GM19452 (cell line): ENCODE results near the gene COQ10A.
A peak's percentile ranks its signal among the peaks of the same experiment; 100 is the strongest.

Source experiments
- ATAC-seq: cut with Tn5 transposase; IDR thresholded peaks from one replicate; pipeline ENCODE4 v1.9.1; 2021; ENCODE audit not compliant: unreplicated experiment

COQ10A gene

DNA sequence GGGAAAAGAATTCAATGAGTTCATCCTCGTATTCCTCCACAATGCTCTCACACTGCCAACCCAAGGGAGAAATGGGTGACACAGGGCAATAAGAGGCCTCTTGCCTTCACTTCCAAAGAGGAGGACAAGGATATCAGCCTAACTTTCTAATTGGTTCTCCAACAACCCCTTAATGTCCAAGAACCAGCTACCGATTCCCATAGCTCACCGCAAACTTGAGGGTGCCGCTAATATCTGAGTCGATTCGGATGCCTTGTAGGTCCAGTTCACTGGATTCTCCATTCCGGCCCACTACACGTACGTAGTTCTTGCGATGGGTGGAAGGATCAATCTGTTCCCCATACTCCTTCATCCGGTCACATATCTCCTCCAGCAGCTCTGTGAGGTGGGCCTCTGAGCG, 44.3 kb downstream of the COQ10A start:
- ATAC-seq = no peak

DNA sequence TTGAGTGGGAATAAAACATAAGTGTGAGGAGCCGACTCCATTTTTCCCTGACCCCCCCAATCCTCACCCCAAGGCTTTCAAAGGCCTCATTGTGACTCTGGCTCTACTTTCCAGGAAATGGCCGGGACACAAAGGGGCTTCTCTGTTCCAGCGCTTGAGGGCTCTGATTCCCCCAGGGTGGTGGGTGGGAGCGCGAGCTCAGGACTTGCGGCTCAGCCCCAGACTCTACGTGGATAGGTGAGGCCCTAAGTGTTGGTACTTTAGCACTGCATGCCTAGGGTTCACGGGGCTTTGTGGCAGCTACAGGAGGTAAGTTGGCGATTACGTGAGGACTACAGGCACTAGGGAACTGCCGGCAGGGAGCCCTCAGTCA, 48.5 kb downstream of the COQ10A start:
- ATAC-seq = no peak

DNA sequence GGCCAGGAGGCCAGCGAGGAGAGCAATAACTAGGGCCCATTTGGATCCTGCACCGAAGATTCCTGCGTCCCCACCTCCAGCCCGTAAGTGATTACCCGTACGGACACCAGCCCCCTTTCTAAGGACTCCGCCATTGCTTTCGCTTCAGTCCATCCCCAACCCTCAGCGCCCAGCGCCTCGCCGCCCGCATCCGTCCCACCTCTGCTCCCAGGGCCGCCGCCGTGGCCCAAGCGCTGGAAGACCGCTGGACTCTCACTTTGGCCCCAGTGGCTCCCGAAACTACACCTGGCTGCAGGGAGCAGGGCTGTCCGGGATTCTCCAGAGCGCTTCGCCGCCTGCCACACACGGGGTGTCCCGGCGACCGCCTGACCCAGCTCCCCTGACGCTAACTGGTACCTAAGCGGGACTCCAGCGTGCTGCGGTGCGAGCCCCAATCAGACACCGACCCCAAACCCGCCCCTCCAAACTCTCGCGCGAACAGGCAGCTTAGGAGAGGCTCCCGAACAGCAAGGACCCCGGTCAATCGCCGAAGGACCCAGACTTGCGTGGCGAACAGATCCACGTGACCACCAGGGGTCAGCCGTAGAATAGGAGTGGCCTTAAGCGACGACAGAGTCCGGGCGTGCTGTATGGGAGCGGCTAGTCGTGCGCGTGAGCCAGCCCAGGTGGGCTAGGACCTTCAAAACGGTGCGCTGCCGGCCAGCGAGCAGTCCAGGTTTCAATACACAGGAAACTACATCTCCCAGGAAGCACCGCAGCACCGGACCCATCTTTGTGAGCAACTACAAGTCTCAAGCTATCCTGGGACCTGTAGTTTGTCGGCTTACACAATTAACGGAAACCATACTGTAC, 49.1 kb downstream of the COQ10A start, which contains the start of gene CNPY2:
TSS of gene CNPY2 (minus strand) at position 367 of the 852 bp plus-strand sequence. CDS start 771 bp downstream, outside the sequence.
- ATAC-seq = peak; percentile 88

DNA sequence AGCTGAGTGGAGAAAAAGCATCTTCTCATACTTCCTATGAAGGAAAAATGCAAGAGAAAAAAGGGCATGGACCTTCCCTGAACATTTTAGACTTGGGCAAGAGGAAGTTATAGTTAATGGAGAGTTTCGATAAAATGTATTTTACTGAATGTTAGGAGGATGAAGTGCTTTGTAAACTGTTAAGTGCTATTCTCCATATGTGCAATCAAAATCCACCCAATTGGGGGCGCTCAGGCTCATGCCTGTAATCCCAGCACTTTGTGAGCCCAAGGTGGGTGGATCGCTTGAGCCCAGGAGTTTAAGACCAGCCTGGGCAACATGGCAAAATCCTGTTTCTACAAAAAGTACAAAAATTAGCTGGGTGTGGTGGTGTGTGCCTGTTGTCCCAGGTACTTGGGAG, 50.9 kb downstream of the COQ10A start:
- no peak for ATAC-seq
